Heart left ventricle (tissue), 16 donors: ENCODE measurements around the gene PCDHGC3. TPM values are rescaled to one million over a fixed set of nuclear protein-coding genes. Genes with fewer than 3 reads are reported as not detected.

Experiments used
- ATAC-seq, 4 donors: fragments of 200-7000 bp; cut with Tn5 transposase; one replicate each; pipeline ENCODE4 v1.9.1; 2020 to 2022; ENCODE audit warnings: moderate library complexity in 4 of 4, mild to moderate bottlenecking in 3 of 4, moderate number of reproducible peaks in 1 of 4
- DNase-seq, 5 donors: peaks; one replicate each; pipeline ENCODE4 v3.0.0-alpha.2; 2020
- H3K27ac ChIP-seq, 12 donors: fragments of 200-600 bp; sonication (generic) in 4 of 12; one replicate each; pipeline versions ENCODE4 v1.5.0 to v1.8.0; 2016 to 2022; ENCODE audit warnings: mild to moderate bottlenecking in 2 of 12
- H3K27me3 ChIP-seq, 9 donors: fragments of 200-600 bp; sonication (generic) in 2 of 9; one replicate each; pipeline versions ENCODE4 v1.5.1 to v1.8.0; 2016 to 2022; ENCODE audit warnings: mild to moderate bottlenecking in 3 of 9
- H3K36me3 ChIP-seq, 9 donors: fragments of 200-600 bp; sonication (generic) in 2 of 9; one replicate each; pipeline versions ENCODE4 v1.5.0 to v1.8.0; 2018 to 2022; ENCODE audit warnings: mild to moderate bottlenecking in 2 of 9
- H3K4me1 ChIP-seq, 12 donors: fragments of 200-600 bp; sonication (generic) in 4 of 12; one replicate each; pipeline versions ENCODE4 v1.5.0 to v1.8.0; 2016 to 2022; ENCODE audit warnings: mild to moderate bottlenecking in 3 of 12
- H3K4me3 ChIP-seq, 12 donors: fragments of 200-600 bp; sonication (generic) in 4 of 12; one replicate each; pipeline versions ENCODE4 v1.5.0 to v1.8.0; 2017 to 2022; ENCODE audit warnings: mild to moderate bottlenecking in 9 of 12, moderate library complexity in 4 of 12
- H3K9me3 ChIP-seq, 12 donors: fragments of 200-600 bp; sonication (generic) in 4 of 12; one replicate each; pipeline versions ENCODE4 v1.5.0 to v1.8.0; 2016 to 2022; ENCODE audit warnings: mild to moderate bottlenecking in 1 of 12
- POLR2A ChIP-seq, 2 donors: fragments of 450-650 bp; IDR thresholded peaks; one replicate each; pipeline ENCODE4 v1.6.1; 2017; ENCODE audit warnings: antibody characterized with exemption in 2 of 2, mild to moderate bottlenecking in 2 of 2, moderate library complexity in 2 of 2
- whole genome bisulfite sequencing, 4 donors: extraction: QIAGEN DNeasy Blood & Tissue Kit in 2 of 4; methylation state at CpG; one replicate each; pipeline versions ENCODE4 v1.1.5 to v1.1.7; 2013 to 2018; 5-methylcytosine and 5-hydroxymethylcytosine counted together
- intact Hi-C, 10 donors: fragments of 100-400 bp; cut with DNase I; formaldehyde crosslinking; loops; one replicate each; pipeline versions ENCODE4 v1.11.1 to v1.14.2; 2022
- polyA plus RNA-seq, 2 donors: library from polyadenylated mRNA; stranded (reverse); fragments of 200-250 nt; gene quantifications; one replicate each; pipeline ENCODE4 v1.2.3, GENCODE V29; 2013
- total RNA-seq, 9 donors: library from RNA; depleted of rRNA in 2 of 9; stranded (reverse); fragments of >200 nt in 2 of 9; fragmentation: NEBNext Ultra II Directional in 3 of 9; extraction: Animal tissue kit (Norgen Biotek cat#: 25700) in 3 of 9; gene quantifications; one replicate each; pipeline versions ENCODE4 v1.1.0 to v1.2.4, GENCODE V29; 2016 to 2023
- TF ChIP-seq, protein P1 (sequence below), 12 donors: fragments of 200-600 bp; sonication (generic) in 4 of 12; IDR thresholded peaks; one replicate each; pipeline versions ENCODE4 v1.5.0 to v1.8.0; 2018 to 2022; ENCODE audit warnings: antibody characterized with exemption in 12 of 12, mild to moderate bottlenecking in 5 of 12
- donor health status: ischemic (EF 13 %, LVEDD 7.1; RV severe dilation, severe dysfunction).
- donor health status: healthy with polysubstance abuse.
- donor health status: DM: no; HTN: yes; CAD: no.
- donor health status: DM: no; HTN: no; CAD: no.
- donor health status: ischemic (EF 25% LVEDD 6.9; RV normal size, moderate dysfunction).
- donor health status: ischemic (EF 25% LVEDD 5.7; RV mildly dilated, moderate dysfunction).
- donor health status: healthy.
- donor health status: DM: yes; HTN: yes; CAD: no.
- donor health status: ischemic (EF 35%, LVEDD 5.7; RV mildly dilated, moderate dysfunction).
- donor health status: nonischemic (EF 11% LVEDD 7.7; RV severe dilation, severe dysfunction).
- donor health status: DM: yes; HTN: yes; CAD: no.
- donor health status: PGD.
- donor health status: ischemic (EF 29% LVEDD 5.4; RV normal size, mild dysfunction).
- donor health status: nonischemic (EF 23%, LVEDD 6.1; RV moderate dilation, normal function).

The PCDHGC3 gene
- total and polyA plus RNA-seq, 11 donors: 12.3 to 34.8 (median 23.3) TPM

- TF ChIP-seq, protein P1, sequence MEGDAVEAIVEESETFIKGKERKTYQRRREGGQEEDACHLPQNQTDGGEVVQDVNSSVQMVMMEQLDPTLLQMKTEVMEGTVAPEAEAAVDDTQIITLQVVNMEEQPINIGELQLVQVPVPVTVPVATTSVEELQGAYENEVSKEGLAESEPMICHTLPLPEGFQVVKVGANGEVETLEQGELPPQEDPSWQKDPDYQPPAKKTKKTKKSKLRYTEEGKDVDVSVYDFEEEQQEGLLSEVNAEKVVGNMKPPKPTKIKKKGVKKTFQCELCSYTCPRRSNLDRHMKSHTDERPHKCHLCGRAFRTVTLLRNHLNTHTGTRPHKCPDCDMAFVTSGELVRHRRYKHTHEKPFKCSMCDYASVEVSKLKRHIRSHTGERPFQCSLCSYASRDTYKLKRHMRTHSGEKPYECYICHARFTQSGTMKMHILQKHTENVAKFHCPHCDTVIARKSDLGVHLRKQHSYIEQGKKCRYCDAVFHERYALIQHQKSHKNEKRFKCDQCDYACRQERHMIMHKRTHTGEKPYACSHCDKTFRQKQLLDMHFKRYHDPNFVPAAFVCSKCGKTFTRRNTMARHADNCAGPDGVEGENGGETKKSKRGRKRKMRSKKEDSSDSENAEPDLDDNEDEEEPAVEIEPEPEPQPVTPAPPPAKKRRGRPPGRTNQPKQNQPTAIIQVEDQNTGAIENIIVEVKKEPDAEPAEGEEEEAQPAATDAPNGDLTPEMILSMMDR (IDR thresholded peaks at IDR 0.05): no peak
- TF ChIP-seq POLR2A (IDR thresholded peaks at IDR 0.05): no peak
- intact Hi-C loops: no loop called here
- peaks cover 0 to 55% (median 19%) of the 10 kb centered on the region in 12 donors for H3K4me1 ChIP-seq
- ATAC-seq (no peak), DNase-seq (no peak)
- H3K9me3 ChIP-seq: no peaks in the 10 kb centered on the region
- no peak overlapping the region for H3K27ac ChIP-seq
- H3K4me3 ChIP-seq: peak overlapping the region in 2 of 12 donors; percentile 6 to 31
- H3K36me3 ChIP-seq: peaks cover 0 to 53% (median 22%) of the 10 kb centered on the region in 9 donors
- H3K27me3 ChIP-seq: peaks cover 0 to 35% (median 0%) of the 10 kb centered on the region in 9 donors
- 65 to 77% (median 75%) methylated on average over 29 to 66 of the region's 66 CpGs for WGBS, 4 donors
These were observed 15.8 kb downstream of the PCDHGC3 start for GRCh38 chr5:141491323-141492167.

- ATAC-seq (peak in 1 of 4 donors; percentile 7), DNase-seq (no peak)
- intact Hi-C loops: no loop called here
- Histone ChIP-seq H3K4me3 (peak overlapping the region in 4 of 12 donors; percentile 2 to 31 (median 14)), H3K9me3 (no peaks in the 10 kb centered on the region), H3K27me3 (peaks cover 0 to 35% (median 0%) of the 10 kb centered on the region in 9 donors), H3K27ac (no peak overlapping the region), H3K4me1 (peaks cover 0 to 51% (median 19%) of the 10 kb centered on the region in 12 donors), H3K36me3 (peaks cover 0 to 53% (median 21%) of the 10 kb centered on the region in 9 donors)
- TF ChIP-seq, protein P1 (IDR thresholded peaks at IDR 0.05): no peak
- TF ChIP-seq POLR2A (IDR thresholded peaks at IDR 0.05): no peak
- WGBS, 4 donors: 63 to 74% (median 72%) methylated on average over 39 to 68 of the region's 68 CpGs
These were observed 16.6 kb downstream of the PCDHGC3 start for GRCh38 chr5:141492168-141492885.

DNA sequence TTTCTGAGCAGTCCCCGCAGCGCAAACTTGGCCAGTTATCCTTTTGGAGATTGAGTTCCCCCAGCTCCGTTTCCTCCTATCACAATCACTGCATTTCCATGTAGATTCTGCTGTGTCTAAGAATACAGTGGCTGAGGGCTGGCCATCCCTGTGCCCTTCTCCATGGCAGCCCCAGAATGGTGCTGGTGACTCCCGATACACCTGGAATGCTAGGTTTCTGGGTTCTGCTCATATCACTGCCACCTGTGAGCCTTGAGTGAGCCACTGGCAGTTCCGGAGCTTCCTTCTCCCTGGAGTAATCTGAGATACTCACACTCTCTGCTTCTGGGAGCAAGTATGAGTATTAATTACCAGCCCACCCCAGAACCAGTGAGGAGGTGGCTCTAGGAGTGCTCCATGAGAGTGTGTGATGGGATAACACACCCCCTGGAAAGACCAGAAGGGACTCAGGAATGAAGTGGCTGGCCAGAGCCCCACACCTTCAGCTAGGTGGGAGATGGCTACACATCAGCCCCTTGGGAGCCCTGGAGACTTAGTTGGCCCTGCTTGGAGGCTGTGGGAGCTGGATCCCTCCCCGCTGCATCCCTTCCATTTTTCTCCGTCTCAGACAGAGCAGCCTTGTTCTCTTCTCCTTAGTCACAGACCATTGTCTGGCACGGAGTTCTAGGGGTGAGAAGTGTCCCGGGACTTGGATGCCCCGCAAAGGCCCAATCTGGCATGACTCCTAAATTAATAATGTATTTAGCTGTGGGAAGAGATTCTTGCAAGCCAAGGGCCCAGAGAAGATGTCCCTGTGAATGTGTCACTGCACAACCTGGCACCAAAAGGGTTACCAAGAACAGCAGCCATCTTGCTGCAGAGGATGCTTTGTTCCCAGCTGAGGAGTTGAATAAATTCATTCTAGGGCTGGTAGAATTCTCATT is 18.0 kb downstream of the PCDHGC3 start:
- H3K9me3 ChIP-seq: no peaks in the 10 kb centered on the region
- peaks cover 0 to 42% (median 15%) of the 10 kb centered on the region in 12 donors for H3K4me1 ChIP-seq
- H3K36me3 ChIP-seq: peaks cover 0 to 61% (median 25%) of the 10 kb centered on the region in 9 donors
- DNase-seq: no peak
- peak in 3 of 4 donors; percentile 29 to 70 (median 35) for ATAC-seq
- TF ChIP-seq, protein P1 (IDR thresholded peaks at IDR 0.05): no peak
- TF ChIP-seq POLR2A (IDR thresholded peaks at IDR 0.05): no peak
- H3K27me3 ChIP-seq: peaks cover 0 to 35% (median 0%) of the 10 kb centered on the region in 9 donors
- intact Hi-C loops: no loop called here
- WGBS, 4 donors: 78 to 82% (median 80%) methylated on average over 10 of the region's 10 CpGs
- no peak overlapping the region for H3K4me3 ChIP-seq
- peak overlapping the region in 6 of 12 donors; percentile 0 to 38 (median 25) for H3K27ac ChIP-seq
